Measurements from ENCODE around the gene DBH. TPM values are rescaled to one million over a fixed set of nuclear protein-coding genes. Genes with fewer than 3 reads are reported as not detected.

The DBH gene
- total and polyA plus RNA-seq, 2 donors (not counting 1 experiment from before 2014, with no cell fraction given): not detected

DNA sequence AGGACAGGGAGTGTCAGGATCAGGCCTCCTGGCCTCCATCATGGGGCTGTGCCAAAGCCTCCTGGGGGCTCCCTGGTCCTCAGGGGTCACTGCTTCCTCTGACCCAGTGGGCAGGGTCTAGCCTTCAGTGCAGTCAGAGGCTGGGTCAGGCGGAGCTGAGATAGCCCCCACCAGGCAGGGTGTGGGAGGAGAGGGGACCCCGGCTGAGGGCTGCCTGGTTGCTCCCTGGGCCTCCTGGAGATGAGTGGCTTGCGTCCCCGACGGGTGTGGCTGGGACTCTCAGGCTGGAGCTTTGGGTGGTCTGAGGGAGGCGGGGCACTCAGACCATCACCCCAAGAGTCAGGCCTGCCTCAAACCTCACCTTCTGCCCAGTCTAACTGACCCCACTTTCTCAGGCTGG is 48.7 kb upstream of the DBH start:
- Mint-ChIP-seq H3K4me3 (no peak overlapping the region), H3K27ac (no peak overlapping the region), H3K4me1 (peaks cover 23% of the 10 kb centered on the region), H3K27me3 (peaks cover 25% of the 10 kb centered on the region), H3K9me3 (ENCODE audit: insufficient read depth) (no peaks in the 10 kb centered on the region)
- H3K27ac ChIP-seq (ENCODE audit: low read length in 2 of 2): no peak overlapping the region
- H3K9ac ChIP-seq (ENCODE audit: low read length): no peak overlapping the region
- WGBS (ENCODE audit: insufficient coverage): 81% methylated on average over 5 of the region's 6 CpGs
- peaks cover 0 to 22% (median 0%) of the 10 kb centered on the region in 3 donors for H3K9me3 ChIP-seq (ENCODE audit: control extremely low read depth in 1 of 3, control insufficient read depth in 2 of 3, insufficient read depth in 1 of 3, low read length in 2 of 3)
- H4K20me1 ChIP-seq (ENCODE audit: control insufficient read depth, insufficient read depth, low read length, poor library complexity, severe bottlenecking): no peaks in the 10 kb centered on the region
- DNase-seq (no peak), ATAC-seq (ENCODE audit: low read depth) (no peak)
- no peak overlapping the region for H3K4me3 ChIP-seq (ENCODE audit: control extremely low read depth in 1 of 5, extremely low read depth in 1 of 5, insufficient read depth in 1 of 5, low read depth in 2 of 5, low read length in 4 of 5)
- no peaks in the 10 kb centered on the region for H3K36me3 ChIP-seq (replicated peaks in 1 of 2; ENCODE audit: control extremely low read depth in 1 of 2, control insufficient read depth in 1 of 2, extremely low read depth in 1 of 2, insufficient read depth in 2 of 2, low read length in 1 of 2)
- TF ChIP-seq EZH2 (IDR thresholded peaks at IDR 0.05; ENCODE audit: borderline replicate concordance, insufficient read depth, low read depth, low read length, poor library complexity, severe bottlenecking): no peak
- TF ChIP-seq, protein P1, sequence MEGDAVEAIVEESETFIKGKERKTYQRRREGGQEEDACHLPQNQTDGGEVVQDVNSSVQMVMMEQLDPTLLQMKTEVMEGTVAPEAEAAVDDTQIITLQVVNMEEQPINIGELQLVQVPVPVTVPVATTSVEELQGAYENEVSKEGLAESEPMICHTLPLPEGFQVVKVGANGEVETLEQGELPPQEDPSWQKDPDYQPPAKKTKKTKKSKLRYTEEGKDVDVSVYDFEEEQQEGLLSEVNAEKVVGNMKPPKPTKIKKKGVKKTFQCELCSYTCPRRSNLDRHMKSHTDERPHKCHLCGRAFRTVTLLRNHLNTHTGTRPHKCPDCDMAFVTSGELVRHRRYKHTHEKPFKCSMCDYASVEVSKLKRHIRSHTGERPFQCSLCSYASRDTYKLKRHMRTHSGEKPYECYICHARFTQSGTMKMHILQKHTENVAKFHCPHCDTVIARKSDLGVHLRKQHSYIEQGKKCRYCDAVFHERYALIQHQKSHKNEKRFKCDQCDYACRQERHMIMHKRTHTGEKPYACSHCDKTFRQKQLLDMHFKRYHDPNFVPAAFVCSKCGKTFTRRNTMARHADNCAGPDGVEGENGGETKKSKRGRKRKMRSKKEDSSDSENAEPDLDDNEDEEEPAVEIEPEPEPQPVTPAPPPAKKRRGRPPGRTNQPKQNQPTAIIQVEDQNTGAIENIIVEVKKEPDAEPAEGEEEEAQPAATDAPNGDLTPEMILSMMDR (IDR thresholded peaks at IDR 0.05): no peak
- no peak overlapping the region for H3K4me2 ChIP-seq (replicated peaks; ENCODE audit: low read depth, low read length, poor library complexity, severe bottlenecking)
- H3K27me3 ChIP-seq (replicated peaks in 1 of 4; ENCODE audit: control extremely low read depth in 1 of 4, control insufficient read depth in 3 of 4, insufficient read depth in 4 of 4, low read length in 3 of 4): peaks cover 0 to 47% (median 18%) of the 10 kb centered on the region in 4 experiments
- no peaks in the 10 kb centered on the region for H3K79me2 ChIP-seq (ENCODE audit: control insufficient read depth, insufficient read depth, low read length)
- CTCF ChIA-PET: no interaction called here
- intact Hi-C loops (cut with micrococcal nuclease): no loop called here
- POLR2A ChIA-PET: no interaction called here
- peaks cover 27 to 29% of the 10 kb centered on the region in 2 donors for H3K4me1 ChIP-seq (ENCODE audit: control insufficient read depth in 2 of 2, insufficient read depth in 2 of 2, low read length in 2 of 2)
- H2AFZ ChIP-seq (ENCODE audit: insufficient read depth, low read depth, low read length, poor library complexity, severe bottlenecking): no peak overlapping the region

DNA sequence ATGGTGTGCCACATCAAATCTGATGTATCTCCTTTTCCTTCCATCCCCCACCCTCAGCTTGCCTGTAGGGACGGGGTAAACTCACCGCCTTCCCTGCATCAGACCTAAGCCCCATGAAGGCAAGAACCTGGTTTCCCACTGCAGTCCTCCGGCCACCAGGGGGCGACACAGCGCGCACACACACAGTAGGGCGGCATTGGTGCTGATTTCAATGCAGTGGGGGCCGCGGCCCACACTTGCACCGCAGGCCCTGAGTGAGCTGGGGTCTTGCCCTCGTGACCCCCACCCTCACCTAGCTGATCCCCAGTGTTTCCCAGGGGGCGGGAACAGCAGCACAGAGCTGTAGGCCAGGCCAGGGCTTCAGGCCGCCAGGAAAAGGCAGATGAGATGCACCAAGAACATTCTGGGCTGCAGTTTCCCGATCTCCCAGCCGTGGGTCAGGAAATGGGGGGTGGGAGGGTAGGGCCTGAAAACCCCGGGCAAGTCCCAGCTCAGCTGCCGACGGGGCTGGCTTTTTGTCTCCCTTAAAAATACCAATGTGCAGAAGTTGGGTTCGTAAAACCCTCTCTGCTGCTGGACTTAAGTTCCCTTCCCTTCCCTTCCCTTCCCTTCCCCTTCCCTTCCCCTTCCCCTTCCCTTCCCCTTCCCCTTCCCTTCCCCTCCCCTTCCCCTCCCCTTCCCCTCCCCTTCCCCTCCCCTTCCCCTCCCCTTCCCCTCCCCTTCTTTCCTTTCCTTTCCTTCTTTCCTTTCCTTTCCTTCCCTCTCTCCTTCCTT is 46.5 kb upstream of the DBH start:
- Histone ChIP-seq H2AFZ (ENCODE audit: insufficient read depth, low read depth, low read length, poor library complexity, severe bottlenecking) (no peak overlapping the region), H3K9ac (ENCODE audit: low read length) (no peak overlapping the region), H3K4me2 (replicated peaks; ENCODE audit: low read depth, low read length, poor library complexity, severe bottlenecking) (no peak overlapping the region), H3K79me2 (ENCODE audit: control insufficient read depth, insufficient read depth, low read length) (no peaks in the 10 kb centered on the region), H4K20me1 (ENCODE audit: control insufficient read depth, insufficient read depth, low read length, poor library complexity, severe bottlenecking) (no peaks in the 10 kb centered on the region), H3K36me3 (replicated peaks in 1 of 2; ENCODE audit: control extremely low read depth in 1 of 2, control insufficient read depth in 1 of 2, extremely low read depth in 1 of 2, insufficient read depth in 2 of 2, low read length in 1 of 2) (no peaks in the 10 kb centered on the region), H3K9me3 (ENCODE audit: control extremely low read depth in 1 of 3, control insufficient read depth in 2 of 3, insufficient read depth in 1 of 3, low read length in 2 of 3) (peaks cover 0 to 21% (median 0%) of the 10 kb centered on the region in 3 donors), H3K4me1 (ENCODE audit: control insufficient read depth in 2 of 2, insufficient read depth in 2 of 2, low read length in 2 of 2) (peaks cover 19% of the 10 kb centered on the region in 2 donors), H3K27me3 (replicated peaks in 1 of 4; ENCODE audit: control extremely low read depth in 1 of 4, control insufficient read depth in 3 of 4, insufficient read depth in 4 of 4, low read length in 3 of 4) (peaks cover 0 to 28% (median 6%) of the 10 kb centered on the region in 4 experiments), H3K4me3 (ENCODE audit: control extremely low read depth in 1 of 5, extremely low read depth in 1 of 5, insufficient read depth in 1 of 5, low read depth in 2 of 5, low read length in 4 of 5) (no peak overlapping the region), H3K27ac (ENCODE audit: low read length in 2 of 2) (no peak overlapping the region)
- Mint-ChIP-seq H3K4me3 (no peak overlapping the region), H3K4me1 (peaks cover 15% of the 10 kb centered on the region), H3K9me3 (ENCODE audit: insufficient read depth) (no peaks in the 10 kb centered on the region), H3K27ac (no peak overlapping the region), H3K27me3 (peaks cover 19% of the 10 kb centered on the region)
- intact Hi-C loops (cut with micrococcal nuclease): no loop called here
- TF ChIP-seq EZH2 (IDR thresholded peaks at IDR 0.05; ENCODE audit: borderline replicate concordance, insufficient read depth, low read depth, low read length, poor library complexity, severe bottlenecking): no peak
- TF ChIP-seq, protein P1 (IDR thresholded peaks at IDR 0.05): peak; percentile 42
- peak; percentile 35 for DNase-seq
- WGBS (ENCODE audit: insufficient coverage): 54% methylated on average over 15 of the region's 19 CpGs
- POLR2A ChIA-PET: no interaction called here
- CTCF ChIA-PET: interaction anchor here (0.5 kb wide), 1 partner anchor 523 kb away, joined by 3 read pairs; no protein-coding TSS in a partner anchor
- ATAC-seq (ENCODE audit: low read depth): no peak
